SKM-1 (cell line): ENCODE data around the gene POLDIP2.
"Not testable (repeated sequence)": the region's sequence is repeated elsewhere in the genome, so short reads cannot be mapped to it uniquely, and the experiment has no call there.

ENCODE experiments used
- DNase-seq: peaks from one replicate; lab custom pipeline; 2025; ENCODE audit not compliant: unreplicated experiment; lab: John Stamatoyannopoulos, UW

POLDIP2 gene

GRCh38 chr17:28366605-28367004, 9.3 kb upstream of the POLDIP2 start:
- no peak for DNase-seq

GRCh38 chr17:28365487-28365886, 8.2 kb upstream of the POLDIP2 start:
- DNase-seq, result no peak

GRCh38 chr17:28364665-28365363, 7.5 kb upstream of the POLDIP2 start, which contains the start of gene SEBOX:
SEBOX (minus strand) TSS chr17:28365199; CDS start chr17:28365151, 48 bp downstream.
- DNase-seq, result no peak

- DNase-seq, result no peak
These were observed 6.7 kb upstream of the POLDIP2 start for GRCh38 chr17:28363776-28364650.

- no peak for DNase-seq
These were observed 5.9 kb upstream of the POLDIP2 start for GRCh38 chr17:28363186-28363585.

- no peak for DNase-seq
These were observed 522 bp upstream of the POLDIP2 start for GRCh38 chr17:28357901-28358197.

GRCh38 chr17:28350271-28350670, 7.1 kb downstream of the POLDIP2 start:
- no peak for DNase-seq

GRCh38 chr17:28348979-28349378, 8.3 kb downstream of the POLDIP2 start:
- no peak for DNase-seq

GRCh38 chr17:28347261-28347891, 10.0 kb downstream of the POLDIP2 start:
- no peak for DNase-seq

GRCh38 chr17:28346746-28347246, 10.5 kb downstream of the POLDIP2 start:
- no peak for DNase-seq

- no peak for DNase-seq
These were observed 11.1 kb downstream of the POLDIP2 start for GRCh38 chr17:28346199-28346580.

GRCh38 chr17:28345419-28346198, 11.7 kb downstream of the POLDIP2 start:
- DNase-seq, result no peak

GRCh38 chr17:28344435-28344901, 12.9 kb downstream of the POLDIP2 start:
- DNase-seq, result no peak

- DNase-seq, result no peak
These were observed 13.3 kb downstream of the POLDIP2 start for GRCh38 chr17:28344011-28344410.

GRCh38 chr17:28343491-28343932, 13.8 kb downstream of the POLDIP2 start:
- no peak for DNase-seq

- no peak for DNase-seq
These were observed 15.0 kb downstream of the POLDIP2 start for GRCh38 chr17:28342313-28342712.

- DNase-seq, result no peak
These were observed 15.8 kb downstream of the POLDIP2 start for GRCh38 chr17:28341516-28341915.

GRCh38 chr17:28340374-28340773, 17.0 kb downstream of the POLDIP2 start:
- DNase-seq, result no peak

GRCh38 chr17:28339431-28339830, 17.9 kb downstream of the POLDIP2 start:
- no peak for DNase-seq

- DNase-seq, result not testable (repeated sequence)
These were observed 18.5 kb downstream of the POLDIP2 start for GRCh38 chr17:28338769-28339212.
